HK-2 (cell line): ENCODE data around the gene IKBKG.
A peak's percentile ranks its signal among the peaks of the same experiment; 100 is the strongest.
"Not testable (repeated sequence)": the region's sequence is repeated elsewhere in the genome, so short reads cannot be mapped to it uniquely, and the experiment has no call there.

Source experiments
- DNase-seq: peaks from one replicate; pipeline ENCODE4 v3.0.0-alpha.2; 2018; ENCODE audit not compliant: unreplicated experiment

IKBKG gene

GRCh38 chrX:154558896-154559295 is 11.5 kb downstream of the IKBKG start:
- not testable (repeated sequence) for DNase-seq

- not testable (repeated sequence) for DNase-seq
Observed at GRCh38 chrX:154560326-154560725, 12.9 kb downstream of the IKBKG start.

GRCh38 chrX:154562295-154562694 is 14.9 kb downstream of the IKBKG start:
- DNase-seq = not testable (repeated sequence)

GRCh38 chrX:154570361-154570760 is 22.9 kb downstream of the IKBKG start:
- DNase-seq = not testable (repeated sequence)

- not testable (repeated sequence) for DNase-seq
Observed at GRCh38 chrX:154573061-154573460, 25.6 kb downstream of the IKBKG start.

- not testable (repeated sequence) for DNase-seq
Observed at GRCh38 chrX:154575076-154575475, 27.7 kb downstream of the IKBKG start.

- not testable (repeated sequence) for DNase-seq
Observed at GRCh38 chrX:154582994-154583393, 35.6 kb downstream of the IKBKG start.

- DNase-seq = not testable (repeated sequence)
Observed at GRCh38 chrX:154584585-154585183, 37.3 kb downstream of the IKBKG start, which contains the start of gene CTAG1A. TSS of gene CTAG1A (plus strand) at chrX:154585133. CDS start at chrX:154585207, 74 bp downstream.

- DNase-seq = not testable (repeated sequence)
Observed at GRCh38 chrX:154590415-154590814, 43.0 kb downstream of the IKBKG start.

GRCh38 chrX:154592505-154592904 is 45.1 kb downstream of the IKBKG start:
- DNase-seq = no peak

GRCh38 chrX:154593201-154593600 is 45.8 kb downstream of the IKBKG start:
- DNase-seq = no peak

- DNase-seq = no peak
Observed at GRCh38 chrX:154594491-154594890, 47.1 kb downstream of the IKBKG start.

- DNase-seq = no peak
Observed at GRCh38 chrX:154595559-154596249, 48.3 kb downstream of the IKBKG start.

- peak; percentile 42 for DNase-seq
Observed at GRCh38 chrX:154596290-154596929, 49.0 kb downstream of the IKBKG start.

GRCh38 chrX:154597221-154597620 is 49.8 kb downstream of the IKBKG start:
- DNase-seq = no peak

GRCh38 chrX:154598656-154599055 is 51.2 kb downstream of the IKBKG start:
- no peak for DNase-seq

- DNase-seq = no peak
Observed at GRCh38 chrX:154599531-154599930, 52.1 kb downstream of the IKBKG start.

GRCh38 chrX:154600759-154601374 is 53.4 kb downstream of the IKBKG start:
- DNase-seq = peak; percentile 21

- no peak for DNase-seq
Observed at GRCh38 chrX:154602226-154602625, 54.8 kb downstream of the IKBKG start.

GRCh38 chrX:154602766-154603437 is 55.5 kb downstream of the IKBKG start:
- DNase-seq = no peak
